Stomach (tissue), 9 donors: ENCODE data around the gene PTPRK. TPM values are rescaled to one million over a fixed set of nuclear protein-coding genes. Genes with fewer than 3 reads are reported as not detected.

Source experiments
- DNase-seq, 2 donors: peaks; one replicate each; pipeline versions ENCODE4 v3.0.0 to v3.0.0-alpha.2; 2013 to 2019
- H3K27ac ChIP-seq, 5 donors: fragments of 200-600 bp in 4 of 5; sonication (generic) in 4 of 5; one replicate each; pipeline ENCODE4 v1.5.1; 2013 to 2019; ENCODE audit warnings: mild to moderate bottlenecking in 1 of 5, moderate library complexity in 1 of 5
- H3K27me3 ChIP-seq, 3 donors: fragments of 200-600 bp; sonication (generic); one replicate each; pipeline ENCODE4 v1.5.1; 2017 to 2019; ENCODE audit warnings: mixed run types in 1 of 3
- H3K36me3 ChIP-seq, 4 donors: fragments of 200-600 bp; sonication (generic); 1 replicate in 3 of 4; 2 replicates in 1 of 4; pipeline ENCODE4 v1.5.1; 2016 to 2019
- H3K4me1 ChIP-seq, 4 donors: fragments of 200-600 bp; sonication (generic); one replicate each; pipeline ENCODE4 v1.5.1; 2016 to 2019
- H3K4me3 ChIP-seq, 4 donors: fragments of 200-600 bp; sonication (generic) in 3 of 4; one replicate each; pipeline ENCODE4 v1.5.1; 2016 to 2019; ENCODE audit warnings: mild to moderate bottlenecking in 1 of 4
- H3K9me3 ChIP-seq, 4 donors: fragments of 200-600 bp; sonication (generic); one replicate each; pipeline ENCODE4 v1.5.1; 2016 to 2019
- EP300 ChIP-seq: sonication (generic); formaldehyde crosslinking; IDR thresholded peaks from one replicate; pipeline ENCODE4 v1.6.1; 2017; ENCODE audit warnings: antibody characterized with exemption
- POLR2A ChIP-seq, 4 donors: fragments of 450-650 bp; IDR thresholded peaks; one replicate each; pipeline ENCODE4 v1.6.1; 2016; ENCODE audit warnings: antibody characterized with exemption in 4 of 4, control low read depth in 2 of 4, mild to moderate bottlenecking in 1 of 4, moderate library complexity in 1 of 4
- POLR2AphosphoS5 ChIP-seq, 3 donors: sonication (generic); formaldehyde crosslinking; IDR thresholded peaks; one replicate each; pipeline ENCODE4 v1.6.1; 2016; ENCODE audit warnings: antibody characterized with exemption in 3 of 3
- WGBS, 5 donors: extraction: QIAGEN DNeasy Blood & Tissue Kit in 3 of 5; methylation state at CpG; one replicate each; pipeline versions ENCODE4 v1.1.5 to v1.1.7; 2013 to 2018; 5-methylcytosine and 5-hydroxymethylcytosine counted together
- intact Hi-C: fragments of 100-400 bp; cut with DNase I; formaldehyde crosslinking; loops from one replicate; pipeline ENCODE4 v1.15.1; 2023; ENCODE audit warnings: low total_unique reads
- polyA plus RNA-seq, 3 donors: library from polyadenylated mRNA; stranded (reverse); fragments of 200-250 nt; gene quantifications; one replicate each; pipeline ENCODE4 v1.2.3, GENCODE V29; 2013
- total RNA-seq, 5 donors: library from RNA; depleted of rRNA; stranded (reverse); fragments of >200 nt; gene quantifications; one replicate each; pipeline versions ENCODE4 v1.1.0 to v1.2.3, GENCODE V29; 2014 to 2016
- TF ChIP-seq, protein P1 (sequence below), 7 experiments: fragments of 450-650 bp in 4 of 7; fragments of 200-600 bp in 3 of 7; sonication (generic) in 3 of 7; IDR thresholded peaks; one replicate each; pipeline ENCODE4 v1.5.1; 2016 to 2019; ENCODE audit warnings: antibody characterized with exemption in 7 of 7, control low read depth in 2 of 7, mild to moderate bottlenecking in 1 of 7
- donor health status: healthy with polysubstance abuse.
- donor health status: Bipolar disorder and iron deficiency.
- donor health status: healthy.

PTPRK gene
- total and polyA plus RNA-seq, 8 donors = 7.0 to 644 (median 114) TPM

DNA sequence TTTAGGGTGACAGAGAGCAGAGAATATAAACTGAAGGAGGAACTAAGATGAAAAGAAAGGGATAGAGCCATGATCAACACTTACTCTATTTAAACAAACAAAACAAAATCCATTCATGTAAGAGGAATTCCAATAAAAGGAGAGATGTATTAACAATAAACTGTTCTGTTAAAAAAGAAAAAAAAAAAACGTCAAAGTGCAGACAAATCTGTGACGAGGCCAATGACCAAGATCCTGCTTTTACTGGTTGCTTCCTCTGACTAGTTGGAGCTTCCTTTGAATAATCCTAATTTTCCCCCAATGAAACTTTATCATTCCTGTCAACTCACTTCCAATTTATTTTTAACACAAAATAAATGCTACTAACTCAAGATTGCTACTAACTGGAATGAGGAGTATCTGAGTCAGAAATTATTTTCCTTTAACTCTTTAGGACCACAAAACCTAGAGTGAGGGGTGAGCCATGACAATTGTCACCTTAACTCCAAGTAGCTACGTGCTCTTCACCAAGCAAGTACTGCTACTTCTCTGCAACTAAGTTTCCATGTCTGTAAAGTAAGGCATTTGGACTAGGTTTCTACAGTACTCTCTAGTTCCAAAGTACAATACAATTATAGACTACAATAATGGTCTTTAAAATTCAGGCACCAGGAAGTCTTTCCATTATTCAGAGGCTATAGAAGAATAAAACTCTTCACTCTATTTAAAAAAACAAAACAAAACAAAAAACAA, 152.0 kb downstream of the PTPRK start:
- no peaks in the 10 kb centered on the region for H3K36me3 ChIP-seq
- DNase-seq = no peak
- H3K27me3 ChIP-seq = no peaks in the 10 kb centered on the region
- H3K4me1 ChIP-seq = peaks cover 8 to 71% (median 37%) of the 10 kb centered on the region in 4 donors
- intact Hi-C loops = no loop called here
- TF ChIP-seq POLR2A (IDR thresholded peaks at IDR 0.05) (no peak), POLR2AphosphoS5 (IDR thresholded peaks at IDR 0.05) (no peak), EP300 (no peak)
- TF ChIP-seq, protein P1, sequence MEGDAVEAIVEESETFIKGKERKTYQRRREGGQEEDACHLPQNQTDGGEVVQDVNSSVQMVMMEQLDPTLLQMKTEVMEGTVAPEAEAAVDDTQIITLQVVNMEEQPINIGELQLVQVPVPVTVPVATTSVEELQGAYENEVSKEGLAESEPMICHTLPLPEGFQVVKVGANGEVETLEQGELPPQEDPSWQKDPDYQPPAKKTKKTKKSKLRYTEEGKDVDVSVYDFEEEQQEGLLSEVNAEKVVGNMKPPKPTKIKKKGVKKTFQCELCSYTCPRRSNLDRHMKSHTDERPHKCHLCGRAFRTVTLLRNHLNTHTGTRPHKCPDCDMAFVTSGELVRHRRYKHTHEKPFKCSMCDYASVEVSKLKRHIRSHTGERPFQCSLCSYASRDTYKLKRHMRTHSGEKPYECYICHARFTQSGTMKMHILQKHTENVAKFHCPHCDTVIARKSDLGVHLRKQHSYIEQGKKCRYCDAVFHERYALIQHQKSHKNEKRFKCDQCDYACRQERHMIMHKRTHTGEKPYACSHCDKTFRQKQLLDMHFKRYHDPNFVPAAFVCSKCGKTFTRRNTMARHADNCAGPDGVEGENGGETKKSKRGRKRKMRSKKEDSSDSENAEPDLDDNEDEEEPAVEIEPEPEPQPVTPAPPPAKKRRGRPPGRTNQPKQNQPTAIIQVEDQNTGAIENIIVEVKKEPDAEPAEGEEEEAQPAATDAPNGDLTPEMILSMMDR (IDR thresholded peaks at IDR 0.05) = no peak
- no peak overlapping the region for H3K4me3 ChIP-seq
- H3K9me3 ChIP-seq = no peaks in the 10 kb centered on the region
- peak overlapping the region in 1 of 5 donors; percentile 24 for H3K27ac ChIP-seq
- WGBS, 5 donors = 60 to 70% (median 64%) methylated on average over 3 of the region's 3 CpGs

DNA sequence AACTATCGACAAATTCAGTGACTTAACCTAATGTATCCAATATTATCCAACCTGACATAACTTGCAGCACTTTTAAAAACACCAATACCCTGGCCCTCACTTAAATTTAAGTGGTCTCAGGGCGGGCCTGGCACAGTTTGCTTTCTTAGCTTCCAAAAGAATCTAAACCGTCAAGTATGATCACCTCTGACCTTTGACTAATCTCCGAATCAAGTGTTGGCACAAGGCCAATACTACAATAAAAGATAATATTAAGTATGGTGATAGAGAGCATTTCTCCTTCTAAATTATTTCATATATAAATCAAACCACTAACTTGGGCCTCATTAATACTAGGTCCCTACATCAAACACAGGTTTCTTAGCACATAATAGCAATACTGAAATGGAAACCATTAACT, 153.0 kb downstream of the PTPRK start:
- intact Hi-C loops = no loop called here
- TF ChIP-seq POLR2AphosphoS5 (IDR thresholded peaks at IDR 0.05) (no peak), POLR2A (IDR thresholded peaks at IDR 0.05) (no peak), EP300 (no peak)
- TF ChIP-seq, protein P1 (IDR thresholded peaks at IDR 0.05) = no peak
- Histone ChIP-seq H3K9me3 (no peaks in the 10 kb centered on the region), H3K4me3 (no peak overlapping the region), H3K36me3 (no peaks in the 10 kb centered on the region), H3K4me1 (peaks cover 9 to 80% (median 39%) of the 10 kb centered on the region in 4 donors), H3K27me3 (no peaks in the 10 kb centered on the region), H3K27ac (no peak overlapping the region)
- 45 to 58% (median 55%) methylated on average over 4 of the region's 4 CpGs for WGBS, 5 donors
- no peak for DNase-seq

GRCh38 chr6:128365520-128366160, 154.8 kb downstream of the PTPRK start:
- Histone ChIP-seq H3K4me1 (peaks cover 9 to 70% (median 36%) of the 10 kb centered on the region in 4 donors), H3K36me3 (no peaks in the 10 kb centered on the region), H3K9me3 (no peaks in the 10 kb centered on the region), H3K27me3 (no peaks in the 10 kb centered on the region), H3K4me3 (no peak overlapping the region), H3K27ac (peak overlapping the region in 4 of 5 donors; percentile 6 to 49 (median 48))
- 34 to 54% (median 38%) methylated on average over 3 of the region's 3 CpGs for WGBS, 5 donors
- DNase-seq = peak; percentile 33 to 49
- intact Hi-C loops = no loop called here
- TF ChIP-seq EP300 = no peak
- no peak for TF ChIP-seq POLR2A (IDR thresholded peaks at IDR 0.05)
- TF ChIP-seq, protein P1 (IDR thresholded peaks at IDR 0.05) = no peak
- TF ChIP-seq POLR2AphosphoS5 (IDR thresholded peaks at IDR 0.05) = peak in 2 of 3 donors; percentile 62 to 79

GRCh38 chr6:128364766-128365519, 155.5 kb downstream of the PTPRK start:
- peak overlapping the region in 3 of 5 donors; percentile 47 to 49 (median 48) for H3K27ac ChIP-seq
- 27 to 45% (median 36%) methylated on average over 3 of the region's 3 CpGs for WGBS, 5 donors
- H3K36me3 ChIP-seq = no peaks in the 10 kb centered on the region
- H3K4me1 ChIP-seq = peaks cover 9 to 63% (median 34%) of the 10 kb centered on the region in 4 donors
- no peaks in the 10 kb centered on the region for H3K9me3 ChIP-seq
- H3K4me3 ChIP-seq = no peak overlapping the region
- H3K27me3 ChIP-seq = no peaks in the 10 kb centered on the region
- intact Hi-C loops = no loop called here
- TF ChIP-seq, protein P1 (IDR thresholded peaks at IDR 0.05) = no peak
- TF ChIP-seq POLR2A (IDR thresholded peaks at IDR 0.05) (no peak), EP300 (no peak), POLR2AphosphoS5 (IDR thresholded peaks at IDR 0.05) (no peak)
- no peak for DNase-seq
